Neural cell (in vitro differentiated cells): ENCODE results near the gene MYO18B. TPM values are rescaled to one million over a fixed set of nuclear protein-coding genes. Genes with fewer than 3 reads are reported as not detected.

Experiments
- H2AFZ ChIP-seq: fragments of 200-600, 300-800 bp; sonication (generic), shearing (Covaris generic); 2 replicates; pipeline ENCODE4 v1.6.0; 2014; ENCODE audit warnings: low read depth, mild to moderate bottlenecking, antibody characterized with exemption, low read length, moderate library complexity
- H3F3A ChIP-seq: fragments of 200-600 bp; shearing (Covaris generic); 2 replicates; pipeline ENCODE4 v1.6.1; 2016; ENCODE audit warnings: mild to moderate bottlenecking, moderate library complexity, mixed read lengths, antibody characterized with exemption, low read length; ENCODE audit not compliant: insufficient read depth, poor library complexity, severe bottlenecking
- H3K27ac ChIP-seq: fragments of 200-600, 300-800 bp; sonication (generic), shearing (Covaris generic); 2 replicates; pipeline ENCODE4 v1.5.1; 2014; ENCODE audit warnings: mild to moderate bottlenecking, low read length, moderate library complexity
- H3K27me3 ChIP-seq: fragments of 300-800, 200-600 bp; sonication (generic), shearing (Covaris generic); 2 replicates; pipeline ENCODE4 v1.6.0; 2014; ENCODE audit warnings: mild to moderate bottlenecking, low read depth, low read length, moderate library complexity; ENCODE audit not compliant: insufficient read depth
- H3K36me3 ChIP-seq: fragments of 300-800, 200-600 bp; sonication (generic), shearing (Covaris generic); 2 replicates; pipeline ENCODE4 v1.5.1; 2014; ENCODE audit warnings: mild to moderate bottlenecking, antibody characterized with exemption, low read length, moderate library complexity; ENCODE audit not compliant: insufficient read depth
- H3K4me2 ChIP-seq: fragments of 300-800, 200-600 bp; sonication (generic), shearing (Covaris generic); 2 replicates; pipeline ENCODE4 v1.6.0; 2014; ENCODE audit warnings: mild to moderate bottlenecking, low read length
- H3K4me3 ChIP-seq: fragments of 300-800, 200-600 bp; sonication (generic), shearing (Covaris generic); 2 replicates; pipeline ENCODE4 v1.5.1; 2014; ENCODE audit warnings: mild to moderate bottlenecking, low read length, moderate library complexity
- H3K79me2 ChIP-seq: fragments of 200-600 bp; shearing (Covaris generic); replicated peaks from 2 replicates; pipeline ENCODE4 v1.6.0; 2014; ENCODE audit warnings: mild to moderate bottlenecking, low read length, moderate library complexity; ENCODE audit not compliant: insufficient read depth
- H3K9ac ChIP-seq: fragments of 300-800, 200-600 bp; sonication (generic), shearing (Covaris generic); 2 replicates; pipeline ENCODE4 v1.6.1; 2016; ENCODE audit warnings: mild to moderate bottlenecking, low read length, mixed read lengths
- H3K9me2 ChIP-seq: fragments of 200-600 bp; shearing (Covaris generic); 2 replicates; pipeline ENCODE4 v1.6.1; 2016; ENCODE audit warnings: mild to moderate bottlenecking, low read length, mixed read lengths; ENCODE audit not compliant: insufficient read depth
- H3K9me3 ChIP-seq: fragments of 200-600, 300-800 bp; sonication (generic), shearing (Covaris generic); 2 replicates; pipeline ENCODE4 v1.6.1; 2016; ENCODE audit warnings: mild to moderate bottlenecking, mixed run types, low read length, moderate library complexity, mixed read lengths
- H4K20me1 ChIP-seq: fragments of 200-600 bp; shearing (Covaris generic); 2 replicates; pipeline ENCODE4 v1.6.1; 2016; ENCODE audit warnings: mild to moderate bottlenecking, mixed run types; ENCODE audit not compliant: insufficient read depth
- CTCF ChIP-seq: fragments of 450-650 bp; IDR thresholded peaks from 2 replicates; pipeline ENCODE4 v1.5.1; 2014; ENCODE audit warnings: antibody characterized with exemption, mild to moderate bottlenecking, moderate library complexity; ENCODE audit not compliant: poor library complexity, severe bottlenecking
- EP300 ChIP-seq: fragments of 450-650 bp; conservative IDR thresholded peaks from 2 replicates; pipeline ENCODE4 v1.6.1; 2014; ENCODE audit warnings: antibody characterized with exemption, mild to moderate bottlenecking, moderate library complexity; ENCODE audit not compliant: poor library complexity, severe bottlenecking
- EZH2 ChIP-seq: fragments of 200-600, 300-800 bp; shearing (Covaris generic), sonication (generic); IDR thresholded peaks from 2 replicates; pipeline ENCODE4 v1.6.1; 2014; ENCODE audit warnings: antibody characterized with exemption, low read length, borderline replicate concordance, mild to moderate bottlenecking; ENCODE audit not compliant: insufficient read depth, poor library complexity, severe bottlenecking
- MXI1 ChIP-seq: fragments of 450-650 bp; conservative IDR thresholded peaks from 2 replicates; pipeline ENCODE4 v1.6.1; 2014; ENCODE audit warnings: antibody characterized with exemption, mild to moderate bottlenecking; ENCODE audit not compliant: poor library complexity, severe bottlenecking
- POLR2AphosphoS5 ChIP-seq: IDR thresholded peaks from 2 replicates; pipeline ENCODE4 v1.6.1; 2012
- RAD21 ChIP-seq: fragments of 450-650 bp; conservative IDR thresholded peaks from 2 replicates; pipeline ENCODE4 v1.6.1; 2014; ENCODE audit warnings: antibody characterized with exemption, mild to moderate bottlenecking, moderate library complexity
- REST ChIP-seq: IDR thresholded peaks from 2 replicates; pipeline ENCODE4 v1.6.1; 2012; ENCODE audit warnings: borderline replicate concordance
- SMC3 ChIP-seq: fragments of 450-650 bp; conservative IDR thresholded peaks from 2 replicates; pipeline ENCODE4 v1.6.1; 2014; ENCODE audit warnings: antibody characterized with exemption, mild to moderate bottlenecking, moderate library complexity; ENCODE audit not compliant: poor library complexity
- TAF1 ChIP-seq: IDR thresholded peaks from 2 replicates; pipeline ENCODE4 v1.6.1; 2012; ENCODE audit warnings: low read depth
- polyA plus RNA-seq: library from polyadenylated mRNA; depleted of rRNA; stranded (reverse); fragments of >200 nt; gene quantifications from 2 replicates; pipeline ENCODE4 v1.2.3, GENCODE V29; 2014

The MYO18B gene
- polyA plus RNA-seq, 1 donor from 2014 or later: 0.71 TPM

- no peaks in the 10 kb centered on the region for H3K79me2 ChIP-seq
- no peak for TF ChIP-seq MXI1
- TF ChIP-seq RAD21: no peak
- TF ChIP-seq EP300: no peak
- TF ChIP-seq EZH2: no peak
- TF ChIP-seq REST: no peak
- TF ChIP-seq POLR2AphosphoS5: no peak
- no peak for TF ChIP-seq SMC3
- TF ChIP-seq CTCF: no peak
- no peak for TF ChIP-seq TAF1
Observed at GRCh38 chr22:25956801-25957200, 214.8 kb downstream of the MYO18B start.

GRCh38 chr22:25959818-25960774, 218.1 kb downstream of the MYO18B start:
- Histone ChIP-seq H3K4me3 (no peak overlapping the region), H3K79me2 (no peaks in the 10 kb centered on the region), H3K9ac (no peak overlapping the region), H3K9me2 (no peaks in the 10 kb centered on the region), H3K27me3 (no peaks in the 10 kb centered on the region), H3F3A (no peaks in the 10 kb centered on the region), H3K4me2 (no peak overlapping the region), H4K20me1 (no peaks in the 10 kb centered on the region), H3K27ac (no peak overlapping the region), H3K36me3 (no peaks in the 10 kb centered on the region), H3K9me3 (peaks cover 3% of the 10 kb centered on the region), H2AFZ (no peak overlapping the region)
- TF ChIP-seq POLR2AphosphoS5 (no peak), SMC3 (no peak), CTCF (no peak), MXI1 (no peak), EP300 (no peak), EZH2 (no peak), REST (no peak), RAD21 (no peak), TAF1 (no peak)

More at GRCh38 chr22:25956801-25957200, 214.8 kb downstream of the MYO18B start:
- Histone ChIP-seq H3K27ac (no peak overlapping the region), H2AFZ (no peak overlapping the region), H3K27me3 (no peaks in the 10 kb centered on the region), H3K36me3 (no peaks in the 10 kb centered on the region), H3F3A (no peaks in the 10 kb centered on the region), H3K9me2 (no peaks in the 10 kb centered on the region), H3K4me2 (no peak overlapping the region), H3K9me3 (no peaks in the 10 kb centered on the region), H3K4me3 (no peak overlapping the region), H3K9ac (no peak overlapping the region), H4K20me1 (no peaks in the 10 kb centered on the region)
